Measurements from ENCODE around the gene PRKCE.

GRCh38 chr2:45769056-45769455 lies 117.6 kb downstream of the PRKCE start:
- TF ChIP-seq, protein P1, sequence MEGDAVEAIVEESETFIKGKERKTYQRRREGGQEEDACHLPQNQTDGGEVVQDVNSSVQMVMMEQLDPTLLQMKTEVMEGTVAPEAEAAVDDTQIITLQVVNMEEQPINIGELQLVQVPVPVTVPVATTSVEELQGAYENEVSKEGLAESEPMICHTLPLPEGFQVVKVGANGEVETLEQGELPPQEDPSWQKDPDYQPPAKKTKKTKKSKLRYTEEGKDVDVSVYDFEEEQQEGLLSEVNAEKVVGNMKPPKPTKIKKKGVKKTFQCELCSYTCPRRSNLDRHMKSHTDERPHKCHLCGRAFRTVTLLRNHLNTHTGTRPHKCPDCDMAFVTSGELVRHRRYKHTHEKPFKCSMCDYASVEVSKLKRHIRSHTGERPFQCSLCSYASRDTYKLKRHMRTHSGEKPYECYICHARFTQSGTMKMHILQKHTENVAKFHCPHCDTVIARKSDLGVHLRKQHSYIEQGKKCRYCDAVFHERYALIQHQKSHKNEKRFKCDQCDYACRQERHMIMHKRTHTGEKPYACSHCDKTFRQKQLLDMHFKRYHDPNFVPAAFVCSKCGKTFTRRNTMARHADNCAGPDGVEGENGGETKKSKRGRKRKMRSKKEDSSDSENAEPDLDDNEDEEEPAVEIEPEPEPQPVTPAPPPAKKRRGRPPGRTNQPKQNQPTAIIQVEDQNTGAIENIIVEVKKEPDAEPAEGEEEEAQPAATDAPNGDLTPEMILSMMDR (conservative IDR thresholded peaks at IDR 0.05 in 1 of 2, IDR thresholded peaks at IDR 0.05 in 1 of 2; ENCODE audit: extremely low read depth in 1 of 2, insufficient read depth in 1 of 2, low read depth in 1 of 2, low read length in 2 of 2) = no peak
- no peak for TF ChIP-seq EZH2 (IDR thresholded peaks at IDR 0.05; ENCODE audit: borderline replicate concordance, low read length)

Data from mammary epithelial cell (primary cell).